HEK293T (cell line): ENCODE results near the gene GNAQ.

ENCODE experiments used
- BHLHE40 ChIP-seq: fragments of 450-650 bp; IDR thresholded peaks from 2 replicates; pipeline ENCODE4 v1.6.1; 2016; ENCODE audit warnings: mild to moderate bottlenecking, moderate library complexity, borderline replicate concordance
- ELF4 ChIP-seq: fragments of 450-650 bp; IDR thresholded peaks from 2 replicates; pipeline ENCODE4 v1.6.1; 2017; ENCODE audit warnings: antibody characterized with exemption
- FOXK2 ChIP-seq: fragments of 450-650 bp; IDR thresholded peaks from 2 replicates; pipeline ENCODE4 v1.6.1; 2016; ENCODE audit warnings: mild to moderate bottlenecking
- FOXM1 ChIP-seq: fragments of 450-650 bp; IDR thresholded peaks from 2 replicates; pipeline ENCODE4 v1.6.1; 2017; ENCODE audit warnings: mild to moderate bottlenecking, borderline replicate concordance
- NFRKB ChIP-seq: fragments of 450-650 bp; IDR thresholded peaks from 2 replicates; pipeline ENCODE4 v1.6.1; 2016; ENCODE audit warnings: mild to moderate bottlenecking, moderate library complexity
- SUZ12 ChIP-seq: fragments of 450-650 bp; IDR thresholded peaks from 2 replicates; pipeline ENCODE4 v1.6.1; 2016; ENCODE audit warnings: mild to moderate bottlenecking
- TARDBP ChIP-seq: fragments of 450-650 bp; IDR thresholded peaks from 2 replicates; pipeline ENCODE4 v1.6.1; 2016
- ZNF384 ChIP-seq: fragments of 450-650 bp; IDR thresholded peaks from 2 replicates; pipeline ENCODE4 v1.6.1; 2016

- TF ChIP-seq BHLHE40 = no peak
- TF ChIP-seq ZNF384 = no peak
- TF ChIP-seq ELF4 = no peak
- no peak for TF ChIP-seq SUZ12
- no peak for TF ChIP-seq FOXM1
- TF ChIP-seq FOXK2 = no peak
- TF ChIP-seq NFRKB = no peak
- no peak for TF ChIP-seq TARDBP
Observed at GRCh38 chr9:77773381-77773780, 258.2 kb downstream of the GNAQ start.
